ENCODE data around the gene ADARB2. TPM values are rescaled to one million over a fixed set of nuclear protein-coding genes. Genes with fewer than 3 reads are reported as not detected.

ADARB2 gene
- total RNA-seq, 4 donors from 2014 or later = 2.3 to 3.7 (median 2.6) TPM

- WGBS = 92% methylated on average over 15 of the region's 15 CpGs
- Histone ChIP-seq H3K4me3 (no peak overlapping the region), H3K27ac (replicated peaks in 1 of 4) (no peak overlapping the region), H3K27me3 (peaks cover 0 to 7% (median 0%) of the 10 kb centered on the region in 4 donors), H3K9me3 (no peaks in the 10 kb centered on the region), H3K36me3 (no peaks in the 10 kb centered on the region), H3K4me1 (no peaks in the 10 kb centered on the region)
- no peak for DNase-seq (ENCODE audit: extremely low spot score)
- TF ChIP-seq CTCF (IDR thresholded peaks at IDR 0.05) = no peak
- TF ChIP-seq POLR2AphosphoS5 (IDR thresholded peaks at IDR 0.05) = no peak
- no peak for TF ChIP-seq POLR2A (IDR thresholded peaks at IDR 0.05; ENCODE audit: low read depth)
- TF ChIP-seq EP300 (IDR thresholded peaks at IDR 0.05) = no peak
- intact Hi-C loops (cut with DNase I) = no loop called here
Observed at GRCh38 chr10:1347525-1347924, 389.8 kb downstream of the ADARB2 start.

GRCh38 chr10:1346201-1346600 is 391.1 kb downstream of the ADARB2 start:
- H3K9me3 ChIP-seq = no peaks in the 10 kb centered on the region
- no peak for DNase-seq (ENCODE audit: extremely low spot score)
- WGBS = 94% methylated on average over 8 of the region's 8 CpGs
- no peaks in the 10 kb centered on the region for H3K4me1 ChIP-seq
- H3K27ac ChIP-seq (replicated peaks in 1 of 4) = no peak overlapping the region
- intact Hi-C loops (cut with DNase I) = no loop called here
- no peak overlapping the region for H3K4me3 ChIP-seq
- peaks cover 0 to 7% (median 0%) of the 10 kb centered on the region in 4 donors for H3K27me3 ChIP-seq
- H3K36me3 ChIP-seq = no peaks in the 10 kb centered on the region
- TF ChIP-seq EP300 (IDR thresholded peaks at IDR 0.05) (no peak), POLR2AphosphoS5 (IDR thresholded peaks at IDR 0.05) (no peak), POLR2A (IDR thresholded peaks at IDR 0.05; ENCODE audit: low read depth) (no peak), CTCF (IDR thresholded peaks at IDR 0.05) (no peak)

GRCh38 chr10:1345368-1345767 is 392.0 kb downstream of the ADARB2 start:
- Histone ChIP-seq H3K27me3 (peaks cover 0 to 7% (median 0%) of the 10 kb centered on the region in 4 donors), H3K36me3 (no peaks in the 10 kb centered on the region), H3K4me1 (no peaks in the 10 kb centered on the region), H3K4me3 (no peak overlapping the region), H3K27ac (replicated peaks in 1 of 4) (no peak overlapping the region), H3K9me3 (no peaks in the 10 kb centered on the region)
- WGBS = 53% methylated on average over 3 of the region's 4 CpGs
- no peak for DNase-seq (ENCODE audit: extremely low spot score)
- intact Hi-C loops (cut with DNase I) = no loop called here
- TF ChIP-seq EP300 (IDR thresholded peaks at IDR 0.05) (no peak), POLR2A (IDR thresholded peaks at IDR 0.05; ENCODE audit: low read depth) (no peak), POLR2AphosphoS5 (IDR thresholded peaks at IDR 0.05) (no peak), CTCF (IDR thresholded peaks at IDR 0.05) (no peak)

GRCh38 chr10:1344846-1345245 is 392.5 kb downstream of the ADARB2 start:
- 85% methylated on average over 15 of the region's 17 CpGs for WGBS

DNA sequence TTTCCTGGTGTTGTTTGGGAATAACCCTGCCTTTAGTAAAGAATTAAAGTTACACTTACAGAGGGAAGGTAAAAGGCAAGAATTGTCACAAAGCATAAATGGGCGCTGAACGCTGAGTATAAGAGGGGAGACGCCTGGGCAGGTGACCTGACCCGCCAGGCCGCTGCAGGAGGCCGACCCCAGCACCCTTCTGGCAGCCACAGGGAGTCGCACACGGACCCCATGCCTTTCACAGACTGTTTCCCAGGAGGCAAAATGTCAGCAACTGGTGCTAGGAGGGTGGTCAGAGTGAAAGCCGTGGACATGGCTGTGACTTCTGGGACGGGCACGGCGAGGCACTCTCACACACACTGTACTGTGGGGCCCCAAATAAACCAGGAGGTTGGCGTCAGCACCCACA is 392.9 kb downstream of the ADARB2 start:
- TF ChIP-seq CTCF (IDR thresholded peaks at IDR 0.05) (no peak), POLR2A (IDR thresholded peaks at IDR 0.05; ENCODE audit: low read depth) (no peak), POLR2AphosphoS5 (IDR thresholded peaks at IDR 0.05) (no peak), EP300 (IDR thresholded peaks at IDR 0.05) (no peak)
- H3K9me3 ChIP-seq = no peaks in the 10 kb centered on the region
- no peak for DNase-seq (ENCODE audit: extremely low spot score)
- WGBS = 92% methylated on average over 9 of the region's 13 CpGs
- intact Hi-C loops (cut with DNase I) = no loop called here
- no peak overlapping the region for H3K27ac ChIP-seq (replicated peaks in 1 of 4)
- peaks cover 0 to 7% (median 0%) of the 10 kb centered on the region in 4 donors for H3K27me3 ChIP-seq
- H3K4me1 ChIP-seq = no peaks in the 10 kb centered on the region
- no peak overlapping the region for H3K4me3 ChIP-seq
- no peaks in the 10 kb centered on the region for H3K36me3 ChIP-seq

More at GRCh38 chr10:1344846-1345245, 392.5 kb downstream of the ADARB2 start:
- Histone ChIP-seq H3K36me3 (no peaks in the 10 kb centered on the region), H3K27me3 (peaks cover 0 to 7% (median 0%) of the 10 kb centered on the region in 4 donors), H3K4me3 (no peak overlapping the region), H3K4me1 (no peaks in the 10 kb centered on the region), H3K27ac (replicated peaks in 1 of 4) (no peak overlapping the region), H3K9me3 (no peaks in the 10 kb centered on the region)
- TF ChIP-seq EP300 (IDR thresholded peaks at IDR 0.05) = no peak
- DNase-seq (ENCODE audit: extremely low spot score) = no peak
- intact Hi-C loops (cut with DNase I) = no loop called here

All from esophagus muscularis mucosa (tissue), 4 donors.